H7 (cell line): ENCODE data around the gene RBMS3. TPM values are rescaled to one million over a fixed set of nuclear protein-coding genes. Genes with fewer than 3 reads are reported as not detected.

Experiments used
- DNase-seq: peaks from one replicate; pipeline ENCODE4 v3.0.0; 2012
- H3K27me3 ChIP-seq: 2 replicates; pipeline ENCODE4 v1.6.0; 2011; ENCODE audit warnings: mild to moderate bottlenecking, low read length; ENCODE audit not compliant: control insufficient read depth, insufficient read depth
- H3K36me3 ChIP-seq: replicated peaks from 2 replicates; pipeline ENCODE4 v1.5.1; 2011; ENCODE audit warnings: low read length; ENCODE audit not compliant: control insufficient read depth, insufficient read depth
- H3K4me3 ChIP-seq: 2 replicates; pipeline ENCODE4 v1.5.1; 2011; ENCODE audit warnings: low read depth, mild to moderate bottlenecking, control low read depth, low read length, moderate library complexity; ENCODE audit not compliant: insufficient read depth
- total RNA-seq: library from RNA; depleted of rRNA; stranded (reverse); fragments of >200 nt; shearing (Covaris generic); gene quantifications from 2 replicates; pipeline ENCODE4 v1.2.3, GENCODE V29; 2014

RBMS3 gene
- total RNA-seq, 1 experiment from 2014 or later: 9.4 TPM

DNA sequence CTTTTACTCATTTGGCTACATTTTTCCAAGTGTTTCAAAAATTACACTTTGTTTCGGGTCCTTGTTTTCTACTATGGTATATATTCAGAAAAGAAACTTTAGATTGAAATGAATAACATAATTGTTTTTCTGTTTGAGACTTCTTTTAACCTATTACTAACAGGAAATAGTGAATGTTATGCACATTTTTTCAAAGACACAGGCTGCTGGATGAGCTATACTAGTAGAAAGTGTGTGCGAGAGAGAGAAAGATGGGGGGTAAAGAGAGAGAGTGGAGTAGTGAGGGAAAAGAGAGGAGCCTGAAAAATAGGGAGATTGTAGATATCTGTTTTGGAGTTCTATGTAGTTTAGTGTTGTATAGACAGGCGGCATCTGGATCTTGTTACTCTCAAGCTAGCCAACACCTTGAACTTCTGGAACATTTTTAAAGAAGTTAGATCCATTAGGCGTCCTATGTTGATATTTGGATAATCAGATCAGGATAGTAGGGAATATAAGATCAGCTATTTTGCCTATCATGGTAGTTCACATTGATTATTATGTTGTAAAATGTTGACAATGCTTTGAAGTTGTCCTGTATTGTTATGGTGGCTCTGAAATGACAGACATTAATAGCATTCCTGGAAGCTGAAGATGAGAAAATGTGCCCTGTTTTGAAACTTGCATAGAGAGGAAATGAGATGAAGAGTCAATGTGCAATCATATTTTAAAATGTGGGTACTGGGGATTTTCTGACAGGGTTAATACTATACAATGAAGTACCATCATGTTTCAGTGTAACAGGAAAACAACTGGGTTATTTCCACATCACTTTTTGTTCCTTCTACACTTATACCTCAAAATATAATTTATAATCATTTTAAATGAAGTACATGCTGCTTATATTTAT lies 2.6 kb downstream of the RBMS3 start:
- no peaks in the 10 kb centered on the region for H3K36me3 ChIP-seq
- DNase-seq: no peak
- peak overlapping the region; percentile 34; the same call in 1 of the 2 replicates for H3K4me3 ChIP-seq

DNA sequence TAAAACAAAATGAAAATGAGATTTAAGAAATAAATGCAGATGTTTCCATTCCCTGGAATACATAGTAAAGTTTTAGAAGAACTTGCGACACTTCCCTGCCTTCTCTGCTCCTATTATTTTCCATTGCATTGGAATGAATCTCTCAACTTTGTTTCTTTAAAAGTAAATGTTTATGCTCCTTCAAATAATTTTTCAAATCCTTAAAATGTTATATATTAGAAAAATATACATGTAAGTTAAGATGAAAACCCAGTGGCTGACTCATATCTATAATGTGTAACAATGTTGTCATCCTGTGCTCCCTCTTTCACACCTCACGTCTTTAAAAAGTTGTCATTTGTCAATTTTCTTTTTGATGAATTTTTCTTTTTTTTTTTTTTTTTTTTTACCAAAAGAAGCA lies 3.6 kb downstream of the RBMS3 start:
- Histone ChIP-seq H3K36me3 (no peaks in the 10 kb centered on the region), H3K4me3 (no peak overlapping the region), H3K27me3 (no peaks in the 10 kb centered on the region)
- no peak for DNase-seq

More for the DNA sequence above, 2.6 kb downstream of the RBMS3 start:
- no peaks in the 10 kb centered on the region for H3K27me3 ChIP-seq

DNA sequence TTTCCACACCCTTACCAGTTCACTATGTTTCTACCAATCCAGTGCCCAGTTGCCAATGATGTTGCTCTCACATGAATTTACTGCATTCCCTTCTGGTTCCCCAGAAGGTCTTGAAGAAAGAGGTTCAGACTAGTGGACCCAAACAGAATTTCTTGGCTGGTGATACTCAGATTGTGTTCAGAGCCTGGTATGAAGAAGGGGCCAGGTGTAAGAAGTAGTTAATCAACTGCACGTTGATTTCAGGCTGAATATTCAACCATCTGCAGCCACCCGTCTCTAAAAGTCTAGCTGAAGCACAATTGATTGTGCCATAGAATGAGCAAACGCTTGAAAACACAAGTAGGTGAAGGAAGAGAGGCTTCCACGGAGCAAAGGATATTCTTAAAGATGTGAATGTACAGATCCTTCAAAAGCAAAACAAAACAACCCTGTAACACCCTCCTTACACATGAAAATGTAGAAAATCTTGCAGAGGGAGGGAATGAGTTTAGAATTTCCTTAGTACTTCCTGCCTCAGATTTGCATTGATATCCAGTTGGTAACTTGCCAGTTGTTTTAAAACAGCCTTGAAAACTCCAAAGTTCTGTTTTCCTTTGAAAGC lies 4.7 kb downstream of the RBMS3 start:
- no peak overlapping the region for H3K4me3 ChIP-seq
- DNase-seq: no peak
- no peaks in the 10 kb centered on the region for H3K36me3 ChIP-seq
- H3K27me3 ChIP-seq: no peaks in the 10 kb centered on the region

DNA sequence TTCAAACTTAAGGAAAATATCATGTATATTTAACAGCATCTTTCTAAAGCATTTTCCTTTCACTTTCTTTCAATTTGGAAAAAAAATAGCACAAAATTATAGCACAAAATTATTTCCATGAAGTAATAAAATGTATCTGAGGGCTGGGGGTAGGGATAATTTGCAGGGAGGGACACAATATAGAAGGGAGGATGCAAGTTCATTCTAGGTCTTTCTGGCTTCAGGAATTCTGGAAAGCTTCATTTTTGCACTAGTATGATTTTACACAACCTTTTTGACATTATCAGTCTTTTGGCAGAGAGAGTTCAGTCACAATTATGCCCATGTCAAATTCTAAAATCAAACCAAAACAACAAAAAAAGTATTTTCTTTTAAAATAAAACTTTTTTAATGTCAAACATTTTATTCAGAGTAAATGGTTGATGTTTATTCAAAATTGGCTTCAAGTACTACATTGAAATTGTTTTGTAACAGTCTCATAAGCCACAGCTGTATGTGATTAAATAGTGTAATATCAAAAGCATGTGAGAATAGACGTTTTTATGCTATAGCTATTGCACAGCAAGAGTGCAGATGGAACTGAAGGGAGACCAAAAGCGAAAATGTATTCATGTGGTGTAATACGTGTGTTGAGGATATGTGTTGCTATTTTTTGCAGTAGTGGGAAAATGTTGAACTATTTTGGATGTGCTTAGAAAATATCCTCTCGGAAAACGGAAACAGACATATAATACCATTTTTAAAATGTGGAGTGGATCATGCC lies 5.8 kb downstream of the RBMS3 start:
- Histone ChIP-seq H3K27me3 (no peaks in the 10 kb centered on the region), H3K36me3 (no peaks in the 10 kb centered on the region), H3K4me3 (no peak overlapping the region)
- no peak for DNase-seq

DNA sequence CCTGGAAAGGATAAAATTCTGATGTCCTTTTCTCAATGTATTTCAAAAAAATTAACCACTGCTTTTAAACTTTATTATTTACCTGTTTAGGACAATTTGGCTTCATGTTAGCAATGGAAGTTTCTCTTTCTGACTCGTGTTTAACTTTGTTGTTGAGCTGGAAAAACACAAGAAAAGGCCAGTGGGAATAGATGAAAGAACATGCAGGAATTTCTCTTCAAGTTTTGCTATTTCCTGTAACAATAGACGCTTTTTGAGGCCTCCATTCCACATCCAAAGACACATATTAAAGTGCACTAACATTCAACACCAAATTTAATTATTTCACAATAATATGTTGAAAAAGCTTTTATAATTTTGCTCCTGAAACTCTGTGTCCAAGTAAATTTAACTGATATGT lies 9.7 kb downstream of the RBMS3 start:
- DNase-seq: no peak
- Histone ChIP-seq H3K4me3 (no peak overlapping the region), H3K36me3 (no peaks in the 10 kb centered on the region), H3K27me3 (no peaks in the 10 kb centered on the region)

DNA sequence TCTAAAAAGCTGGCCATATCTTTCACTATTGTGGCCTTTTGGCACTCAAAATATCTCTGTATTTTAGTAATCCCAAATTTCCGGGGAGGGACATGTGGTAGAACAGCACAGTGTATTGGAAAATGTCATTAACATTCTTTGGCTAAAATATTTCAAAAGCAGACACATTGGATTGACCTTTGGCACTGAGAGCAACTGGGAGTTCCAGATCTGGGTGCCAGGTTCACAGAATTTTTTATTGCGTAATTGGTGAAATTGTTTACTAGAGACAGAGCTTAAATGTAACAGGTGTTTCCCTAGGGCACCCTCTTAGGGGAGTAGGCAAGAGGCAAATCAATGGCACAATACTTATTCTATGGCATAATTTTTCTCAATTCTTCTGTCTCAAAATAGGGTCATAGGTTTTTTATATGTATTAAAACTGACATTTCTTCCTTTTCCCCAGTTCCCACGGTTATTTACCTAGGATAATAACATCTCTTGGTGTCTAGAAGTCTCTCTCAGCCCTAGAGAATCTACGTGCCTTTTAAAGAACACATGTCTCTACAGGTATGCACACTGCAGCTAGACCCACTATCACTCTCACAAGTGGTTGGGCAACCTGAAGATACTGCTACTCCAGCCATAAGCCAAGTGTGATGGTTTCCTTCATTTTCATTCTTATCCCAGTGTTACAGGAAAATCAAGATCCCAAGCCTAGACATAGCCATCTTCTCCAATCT lies 10.6 kb downstream of the RBMS3 start:
- DNase-seq: no peak
- no peak overlapping the region for H3K4me3 ChIP-seq
- H3K36me3 ChIP-seq: no peaks in the 10 kb centered on the region
- no peaks in the 10 kb centered on the region for H3K27me3 ChIP-seq

DNA sequence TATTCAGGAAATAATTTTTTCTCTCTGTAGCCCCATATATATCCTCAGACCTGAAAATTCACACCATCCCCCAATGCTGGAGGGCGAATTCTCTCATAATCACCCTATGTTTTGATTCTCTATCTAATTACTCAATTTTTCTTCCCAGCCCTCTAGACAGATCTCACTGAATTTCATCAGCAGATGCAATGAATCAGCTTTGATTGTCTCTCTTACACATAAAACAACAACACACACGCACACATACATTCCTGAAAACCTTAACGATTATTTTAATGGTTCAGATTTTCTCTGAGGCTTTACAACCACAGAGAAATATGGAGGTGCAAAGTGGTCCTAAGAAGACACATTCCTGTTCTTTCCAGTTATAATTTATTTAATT lies 11.1 kb downstream of the RBMS3 start:
- no peaks in the 10 kb centered on the region for H3K36me3 ChIP-seq
- H3K4me3 ChIP-seq: no peak overlapping the region
- no peak for DNase-seq
- H3K27me3 ChIP-seq: no peaks in the 10 kb centered on the region

DNA sequence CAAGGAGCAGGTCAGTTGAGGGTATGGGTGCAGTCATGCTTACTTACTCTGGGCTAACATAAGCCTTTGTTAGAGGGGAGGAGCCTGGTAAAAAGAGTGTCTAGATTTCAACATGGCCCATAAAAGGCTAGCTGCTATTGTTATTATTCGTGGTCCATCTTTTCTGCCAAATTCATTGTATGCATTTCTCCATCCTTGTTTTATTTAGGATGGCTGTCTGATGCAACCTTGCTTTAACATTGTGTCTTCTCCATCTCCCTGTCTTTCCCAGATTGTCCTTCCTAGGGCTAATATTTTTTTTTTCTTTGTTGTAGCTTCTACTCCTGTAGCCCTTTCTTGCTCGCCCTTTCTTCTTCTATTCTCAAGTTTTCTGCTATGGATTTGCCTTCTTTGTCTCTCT lies 12.6 kb downstream of the RBMS3 start:
- Histone ChIP-seq H3K4me3 (no peak overlapping the region), H3K27me3 (no peaks in the 10 kb centered on the region), H3K36me3 (no peaks in the 10 kb centered on the region)
- no peak for DNase-seq

DNA sequence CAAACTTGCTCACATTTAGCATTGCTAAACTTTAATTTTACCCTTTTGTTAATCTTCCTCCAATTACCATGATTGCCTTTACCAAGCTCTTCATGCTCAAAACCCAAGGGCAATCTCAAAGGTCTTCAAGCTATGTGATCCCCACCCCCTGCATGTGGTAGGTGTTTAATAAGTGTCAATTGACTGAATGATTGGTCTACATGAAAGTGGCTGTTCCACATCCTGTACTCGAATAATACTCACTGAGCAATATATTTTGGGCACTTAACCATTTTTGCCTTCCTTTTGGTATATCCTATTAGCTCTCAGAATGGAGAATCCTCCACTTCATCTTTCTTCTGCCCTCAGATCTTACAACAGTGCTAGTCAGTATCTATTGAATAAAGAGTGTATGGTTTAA lies 17.1 kb downstream of the RBMS3 start:
- Histone ChIP-seq H3K36me3 (no peaks in the 10 kb centered on the region), H3K4me3 (no peak overlapping the region), H3K27me3 (no peaks in the 10 kb centered on the region)
- DNase-seq: no peak

DNA sequence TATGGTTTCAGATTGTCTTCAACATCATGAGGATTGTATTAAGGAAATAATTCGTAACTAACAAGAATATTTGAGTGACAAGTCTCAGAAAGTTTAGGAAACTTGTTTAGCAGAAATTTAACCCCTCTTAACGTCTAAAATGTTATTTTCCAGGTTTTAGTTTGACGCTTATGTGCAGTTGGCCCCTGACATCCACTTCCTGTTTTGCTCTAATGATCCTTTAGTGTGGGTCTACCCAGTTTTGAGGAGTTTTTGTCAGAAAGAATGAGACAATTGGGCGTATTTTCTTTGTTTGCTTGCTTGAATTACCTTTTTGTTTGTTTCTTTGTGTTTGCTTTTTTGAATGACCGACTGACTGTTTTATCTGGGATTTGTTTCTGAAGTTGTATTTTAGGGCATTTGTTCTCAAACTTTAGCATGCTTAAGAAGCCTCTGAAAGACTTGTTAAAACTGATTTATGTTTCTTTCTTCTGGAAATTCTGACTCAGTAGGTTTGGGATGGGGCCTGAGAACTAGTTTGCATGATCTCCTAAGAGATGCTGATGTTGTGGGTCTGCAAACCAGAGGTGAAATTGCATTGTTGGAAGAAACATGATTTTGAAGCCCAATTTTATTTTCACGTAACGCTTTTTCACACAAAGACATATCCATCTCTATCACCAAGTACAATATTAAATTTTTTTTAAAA lies 20.6 kb downstream of the RBMS3 start:
- H3K4me3 ChIP-seq: no peak overlapping the region
- no peak for DNase-seq
- H3K36me3 ChIP-seq: no peaks in the 10 kb centered on the region
- no peaks in the 10 kb centered on the region for H3K27me3 ChIP-seq

DNA sequence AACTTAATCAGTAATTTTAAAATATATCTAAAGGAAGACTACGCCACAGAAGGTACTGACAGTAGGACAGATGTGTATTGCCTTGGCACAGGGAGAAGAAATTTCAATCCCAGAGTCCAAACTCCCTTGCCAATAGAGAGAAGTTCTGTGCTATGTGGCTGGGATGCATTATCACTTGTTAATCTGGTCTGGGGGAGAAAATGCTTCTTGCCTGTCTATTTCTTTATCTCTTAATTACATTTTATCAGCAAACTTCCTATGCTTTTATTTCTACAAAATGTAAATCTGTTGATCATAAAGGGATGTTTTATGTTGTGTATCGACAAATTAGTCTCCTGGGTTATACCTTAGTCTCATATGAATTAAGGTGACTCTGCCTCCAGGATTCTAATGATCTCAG lies 21.7 kb downstream of the RBMS3 start:
- Histone ChIP-seq H3K4me3 (no peak overlapping the region), H3K36me3 (no peaks in the 10 kb centered on the region), H3K27me3 (no peaks in the 10 kb centered on the region)
- no peak for DNase-seq

DNA sequence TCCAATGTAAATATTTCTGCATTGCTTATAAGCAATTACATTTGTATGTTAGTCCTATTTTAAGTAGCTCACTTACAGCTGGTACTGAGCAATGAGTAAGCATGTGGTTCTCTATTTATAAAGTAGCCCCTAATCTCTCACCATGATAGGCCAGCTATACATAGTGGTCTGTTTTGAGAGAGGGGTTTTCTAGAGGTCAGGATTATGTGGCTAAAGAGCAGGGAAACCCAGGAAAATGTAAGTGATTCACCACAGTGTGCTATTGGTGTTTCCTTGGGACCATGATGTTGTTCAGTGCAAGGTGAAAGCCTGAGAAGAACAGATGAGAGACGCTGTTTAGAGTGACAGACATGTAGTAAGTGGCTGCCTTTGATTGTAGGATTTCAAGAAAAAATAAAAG lies 26.4 kb downstream of the RBMS3 start:
- DNase-seq: no peak
- Histone ChIP-seq H3K27me3 (no peaks in the 10 kb centered on the region), H3K36me3 (no peaks in the 10 kb centered on the region), H3K4me3 (no peak overlapping the region)

DNA sequence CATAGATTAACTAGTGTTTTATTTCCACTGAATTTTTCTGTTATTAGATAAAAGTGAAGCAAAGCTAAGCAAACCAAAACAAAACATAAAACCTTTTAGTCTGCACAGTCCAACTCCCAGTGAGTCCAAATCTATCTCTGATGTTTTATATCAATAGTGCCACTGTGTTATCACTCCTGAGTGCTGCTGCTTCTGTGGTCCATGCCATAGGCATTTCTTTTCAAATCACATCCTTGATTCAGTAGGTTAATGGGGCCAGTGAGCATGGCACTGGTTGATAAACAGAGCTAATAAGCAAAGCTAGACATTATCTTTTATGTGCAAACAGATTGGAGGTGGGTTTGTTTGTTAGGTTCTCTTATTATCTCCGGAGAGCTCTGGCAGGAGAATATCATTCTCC lies 30.0 kb downstream of the RBMS3 start:
- no peak overlapping the region for H3K4me3 ChIP-seq
- no peak for DNase-seq

DNA sequence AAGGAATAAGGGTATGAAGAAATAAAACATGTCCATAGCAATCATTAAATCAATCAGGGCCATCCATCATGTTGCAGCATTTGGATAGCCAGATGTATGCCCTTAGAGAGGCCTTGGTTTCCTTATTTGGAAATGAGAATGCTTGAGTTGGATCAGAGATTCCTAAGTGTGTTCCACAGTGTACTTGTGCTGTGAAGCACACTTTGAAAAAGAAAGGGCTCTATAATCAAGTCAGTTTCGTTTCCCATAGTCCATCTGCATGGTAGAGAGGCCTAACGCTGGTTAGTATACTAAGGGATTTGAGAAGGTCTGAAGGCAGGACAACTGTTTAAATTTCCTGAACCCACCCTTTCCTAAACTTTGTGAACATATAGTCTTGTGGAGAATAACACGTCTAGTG lies 30.9 kb downstream of the RBMS3 start:
- Histone ChIP-seq H3K36me3 (no peaks in the 10 kb centered on the region), H3K4me3 (no peak overlapping the region), H3K27me3 (no peaks in the 10 kb centered on the region)
- no peak for DNase-seq

More for the DNA sequence above, 30.0 kb downstream of the RBMS3 start:
- Histone ChIP-seq H3K36me3 (no peaks in the 10 kb centered on the region), H3K27me3 (no peaks in the 10 kb centered on the region)
